HepG2 (cell line): ENCODE data around the gene DNAAF9. TPM values are rescaled to one million over a fixed set of nuclear protein-coding genes. Genes with fewer than 3 reads are reported as not detected.

Experiments used
- CEBPZ ChIP-seq: IDR thresholded peaks from 2 replicates; pipeline ENCODE4 v1.6.1; 2012; ENCODE audit warnings: low read length, improper control_type of control experiment
- DMTF1 ChIP-seq: sonication (generic); formaldehyde crosslinking; IDR thresholded peaks from 2 replicates; pipeline ENCODE4 v1.4.0; 2020; ENCODE audit warnings: mild to moderate bottlenecking, missing genetic modification reagents
- E2F1 ChIP-seq: sonication (generic); formaldehyde crosslinking; IDR thresholded peaks from 2 replicates; pipeline ENCODE4 v1.5.0; 2020; ENCODE audit warnings: missing genetic modification reagents
- EED ChIP-seq: sonication (generic); formaldehyde crosslinking; IDR thresholded peaks from 2 replicates; pipeline ENCODE4 v1.5.0; 2020; ENCODE audit warnings: mild to moderate bottlenecking, missing genetic modification reagents
- EP300 ChIP-seq, 3 experiments: sonication (generic) in 1 of 3; formaldehyde crosslinking in 1 of 3; IDR thresholded peaks; 2 replicates each; pipeline versions ENCODE4 v1.5.1 to v1.6.1; 2011 to 2020; ENCODE audit warnings: low read depth in 2 of 3, low read length in 2 of 3, borderline replicate concordance in 1 of 3, improper control_type of control experiment in 1 of 3, mild to moderate bottlenecking in 1 of 3, missing genetic modification reagents in 1 of 3, moderate library complexity in 1 of 3
- HDAC6 ChIP-seq: fragments of 200-600 bp; sonication (generic); IDR thresholded peaks from 2 replicates; pipeline ENCODE4 v1.7.0; 2017; ENCODE audit warnings: mild to moderate bottlenecking, antibody characterized with exemption, low read length, low read depth
- MTA1 ChIP-seq: sonication (generic); formaldehyde crosslinking; IDR thresholded peaks from 2 replicates; pipeline ENCODE4 v1.4.0; 2020; ENCODE audit warnings: missing genetic modification reagents, mild to moderate bottlenecking, borderline replicate concordance
- PLRG1 ChIP-seq: fragments of 450-650 bp; conservative IDR thresholded peaks from 2 replicates; pipeline ENCODE4 v1.6.1; 2016
- POGK ChIP-seq: sonication (generic); formaldehyde crosslinking; conservative IDR thresholded peaks from 2 replicates; pipeline ENCODE4 v1.8.0; 2022; ENCODE audit warnings: mild to moderate bottlenecking, moderate library complexity, missing genetic modification reagents
- REXO4 ChIP-seq: sonication (generic); formaldehyde crosslinking; IDR thresholded peaks from 2 replicates; pipeline ENCODE4 v1.8.0; 2022; ENCODE audit warnings: missing genetic modification reagents, mild to moderate bottlenecking, borderline replicate concordance
- RXRB ChIP-seq: IDR thresholded peaks from 2 replicates; pipeline ENCODE4 v1.6.1; 2016; ENCODE audit warnings: borderline replicate concordance, missing genetic modification reagents, missing compliant biosample characterization
- SP4 ChIP-seq: sonication (generic); formaldehyde crosslinking; IDR thresholded peaks from 2 replicates; pipeline ENCODE4 v1.8.1; 2023; ENCODE audit warnings: mild to moderate bottlenecking, missing genetic modification reagents
- SPEN ChIP-seq: sonication (generic); formaldehyde crosslinking; IDR thresholded peaks from 2 replicates; pipeline ENCODE4 v1.5.1; 2020; ENCODE audit warnings: low read depth, mild to moderate bottlenecking, missing genetic modification reagents
- TCF7 ChIP-seq: sonication (generic); IDR thresholded peaks from 2 replicates; pipeline ENCODE4 v1.6.1; 2016; ENCODE audit warnings: antibody characterized with exemption, low read depth
- U2AF1 ChIP-seq: fragments of 200-400 bp; formaldehyde crosslinking; optimal IDR thresholded peaks from 2 replicates; pipeline ENCODE3; 2017; ENCODE audit warnings: mild to moderate bottlenecking, low read depth, low read length
- ZBTB3 ChIP-seq: sonication (generic); formaldehyde crosslinking; IDR thresholded peaks from 2 replicates; pipeline ENCODE4 v1.4.0; 2020; ENCODE audit warnings: low read depth, mild to moderate bottlenecking, moderate library complexity, missing genetic modification reagents, borderline replicate concordance
- ZNF382 ChIP-seq: sonication (generic); formaldehyde crosslinking; IDR thresholded peaks from 2 replicates; pipeline ENCODE4 v1.5.0; 2020; ENCODE audit warnings: missing genetic modification reagents, mild to moderate bottlenecking, borderline replicate concordance
- ZNF577 ChIP-seq: sonication (generic); formaldehyde crosslinking; IDR thresholded peaks from 2 replicates; pipeline ENCODE4 v1.4.0; 2020; ENCODE audit warnings: mild to moderate bottlenecking, low read depth, missing genetic modification reagents, borderline replicate concordance
- ZNF598 ChIP-seq: sonication (generic); formaldehyde crosslinking; IDR thresholded peaks from 2 replicates; pipeline ENCODE4 v1.5.1; 2020; ENCODE audit warnings: mild to moderate bottlenecking, missing genetic modification reagents, borderline replicate concordance
- polyA plus RNA-seq, 8 experiments: library from polyadenylated mRNA; depleted of rRNA in 3 of 8; stranded (reverse) in 7 of 8; unstranded in 1 of 8; fragments of >200 nt; fragmentation: Illumina TruSeq in 4 of 8; extraction: Trizol in 4 of 8; gene quantifications; 2 replicates each; pipeline versions ENCODE4 v1.2.1 to v1.2.3, GENCODE V29; 2011 to 2016; ENCODE audit warnings: low read depth in 4 of 8, missing spikeins in 1 of 8, mixed read lengths in 1 of 8; ENCODE audit not compliant: insufficient read depth in 1 of 8
- total RNA-seq, 5 experiments: library from RNA; depleted of rRNA; stranded (reverse); fragments of >200 nt; fragmentation: Illumina TruSeq; extraction: Trizol; gene quantifications; 2 replicates each; pipeline ENCODE4 v1.2.3, GENCODE V29; 2016; ENCODE audit warnings: low read depth in 1 of 5

DNAAF9 gene
- total and polyA plus RNA-seq, 2 of the 13 experiments (the other 11 are each of a cell fraction or from before 2014, with no cell fraction given), result 10.5 to 14.9 TPM

GRCh38 chr20:3406481-3407039 lies 909 bp downstream of the DNAAF9 start (continued):
- TF ChIP-seq CEBPZ (no peak), ZNF382 (CRISPR knock-in tag) (no peak), EED (CRISPR knock-in tag) (no peak), POGK (CRISPR knock-in tag) (no peak), SP4 (CRISPR knock-in tag) (no peak), ZNF598 (CRISPR knock-in tag) (no peak), EP300 (IDR thresholded peaks at IDR 0.05; ENCODE audit: low read depth in 2 of 2, low read length in 2 of 2) (no peak), EP300 (CRISPR knock-in tag; IDR thresholded peaks at IDR 0.05; ENCODE audit: borderline replicate concordance) (no peak), RXRB (CRISPR knock-in tag) (no peak), ZBTB3 (CRISPR knock-in tag) (no peak), MTA1 (CRISPR knock-in tag) (no peak), U2AF1 (no peak), REXO4 (no peak), SPEN (CRISPR knock-in tag) (no peak; the same call in 1 of the 2 replicates), DMTF1 (no peak), HDAC6 (no peak), E2F1 (CRISPR knock-in tag) (no peak), PLRG1 (no peak), TCF7 (no peak), ZNF577 (CRISPR knock-in tag) (no peak)
